ENCODE results near the gene MSL2.

- TF ChIP-seq FOXM1 (IDR thresholded peaks at IDR 0.05; ENCODE audit: borderline replicate concordance) (no peak), SUZ12 (IDR thresholded peaks at IDR 0.05) (no peak), NFRKB (IDR thresholded peaks at IDR 0.05) (no peak), FOXK2 (IDR thresholded peaks at IDR 0.05) (no peak), BHLHE40 (IDR thresholded peaks at IDR 0.05; ENCODE audit: borderline replicate concordance) (no peak), ELF4 (IDR thresholded peaks at IDR 0.05) (no peak), HDGF (IDR thresholded peaks at IDR 0.05; ENCODE audit: borderline replicate concordance) (no peak), TARDBP (IDR thresholded peaks at IDR 0.05) (no peak), FOXA1 (IDR thresholded peaks at IDR 0.05) (no peak), SP1 (IDR thresholded peaks at IDR 0.05) (no peak), L3MBTL2 (conservative IDR thresholded peaks at IDR 0.05) (no peak)
- TF ChIP-seq, protein P1, sequence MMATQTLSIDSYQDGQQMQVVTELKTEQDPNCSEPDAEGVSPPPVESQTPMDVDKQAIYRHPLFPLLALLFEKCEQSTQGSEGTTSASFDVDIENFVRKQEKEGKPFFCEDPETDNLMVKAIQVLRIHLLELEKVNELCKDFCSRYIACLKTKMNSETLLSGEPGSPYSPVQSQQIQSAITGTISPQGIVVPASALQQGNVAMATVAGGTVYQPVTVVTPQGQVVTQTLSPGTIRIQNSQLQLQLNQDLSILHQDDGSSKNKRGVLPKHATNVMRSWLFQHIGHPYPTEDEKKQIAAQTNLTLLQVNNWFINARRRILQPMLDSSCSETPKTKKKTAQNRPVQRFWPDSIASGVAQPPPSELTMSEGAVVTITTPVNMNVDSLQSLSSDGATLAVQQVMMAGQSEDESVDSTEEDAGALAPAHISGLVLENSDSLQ (IDR thresholded peaks at IDR 0.05) = no peak
Observed at GRCh38 chr3:136135039-136135802, 60.9 kb downstream of the MSL2 start.
